ENCODE results near the gene CD46. TPM values are rescaled to one million over a fixed set of nuclear protein-coding genes. Genes with fewer than 3 reads are reported as not detected.
"Not testable (repeated sequence)": the region's sequence is repeated elsewhere in the genome, so short reads cannot be mapped to it uniquely, and the experiment has no call there.

CD46 gene
- total RNA-seq, 2 donors from 2014 or later, result 148 to 282 TPM

DNA sequence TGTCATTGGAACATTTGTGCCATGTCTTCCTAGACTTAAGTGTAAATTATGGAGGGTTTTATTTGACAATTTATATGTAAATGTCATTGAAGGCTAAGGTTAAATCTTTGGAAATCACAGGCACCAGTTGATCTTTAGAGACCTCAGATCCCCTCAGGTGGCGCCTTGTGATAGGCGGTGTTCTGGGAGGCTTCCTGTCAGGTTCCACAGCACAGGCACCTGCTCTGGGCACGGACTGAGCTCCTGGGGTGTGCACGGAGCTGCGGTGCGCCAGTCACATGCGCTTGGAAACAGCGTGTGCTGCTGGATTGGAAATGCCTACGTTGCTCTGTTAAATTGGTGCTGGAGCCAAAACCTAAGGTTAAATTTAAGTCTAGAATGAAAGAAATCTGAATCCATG lies 12.1 kb downstream of the CD46 start:
- Histone ChIP-seq H3K27ac (no peak overlapping the region), H3K27me3 (no peaks in the 10 kb centered on the region), H3K4me1 (no peaks in the 10 kb centered on the region), H3K36me3 (peaks cover 10% of the 10 kb centered on the region), H3K9ac (ENCODE audit: low read depth in 2 of 2, low read length in 2 of 2) (no peak overlapping the region), H3K4me3 (no peak overlapping the region), H3K9me3 (no peaks in the 10 kb centered on the region)
- no peak for DNase-seq
- intact Hi-C loops (cut with DNase I), result no loop called here
- TF ChIP-seq, protein P1, sequence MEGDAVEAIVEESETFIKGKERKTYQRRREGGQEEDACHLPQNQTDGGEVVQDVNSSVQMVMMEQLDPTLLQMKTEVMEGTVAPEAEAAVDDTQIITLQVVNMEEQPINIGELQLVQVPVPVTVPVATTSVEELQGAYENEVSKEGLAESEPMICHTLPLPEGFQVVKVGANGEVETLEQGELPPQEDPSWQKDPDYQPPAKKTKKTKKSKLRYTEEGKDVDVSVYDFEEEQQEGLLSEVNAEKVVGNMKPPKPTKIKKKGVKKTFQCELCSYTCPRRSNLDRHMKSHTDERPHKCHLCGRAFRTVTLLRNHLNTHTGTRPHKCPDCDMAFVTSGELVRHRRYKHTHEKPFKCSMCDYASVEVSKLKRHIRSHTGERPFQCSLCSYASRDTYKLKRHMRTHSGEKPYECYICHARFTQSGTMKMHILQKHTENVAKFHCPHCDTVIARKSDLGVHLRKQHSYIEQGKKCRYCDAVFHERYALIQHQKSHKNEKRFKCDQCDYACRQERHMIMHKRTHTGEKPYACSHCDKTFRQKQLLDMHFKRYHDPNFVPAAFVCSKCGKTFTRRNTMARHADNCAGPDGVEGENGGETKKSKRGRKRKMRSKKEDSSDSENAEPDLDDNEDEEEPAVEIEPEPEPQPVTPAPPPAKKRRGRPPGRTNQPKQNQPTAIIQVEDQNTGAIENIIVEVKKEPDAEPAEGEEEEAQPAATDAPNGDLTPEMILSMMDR (IDR thresholded peaks at IDR 0.05), result no peak

DNA sequence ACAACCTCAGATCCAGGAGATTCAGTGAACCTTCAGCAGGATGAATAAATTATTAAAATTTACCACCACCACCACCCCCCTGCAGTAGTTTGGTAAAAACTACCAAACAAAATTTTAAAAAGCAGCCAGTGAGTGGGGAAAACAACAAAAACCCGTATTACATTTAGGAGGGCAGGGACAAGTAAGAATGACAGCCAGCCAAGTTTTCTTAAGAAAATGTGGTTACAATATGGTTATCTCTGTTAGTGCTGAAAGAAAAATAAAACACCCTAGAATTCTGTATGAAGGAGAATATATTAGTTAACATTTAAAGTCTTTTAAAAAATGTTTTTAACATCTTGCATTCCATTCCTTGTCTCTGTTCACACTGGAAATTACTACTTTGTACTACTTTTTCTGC lies 14.7 kb downstream of the CD46 start:
- no peak overlapping the region for H3K27ac ChIP-seq
- TF ChIP-seq, protein P1 (IDR thresholded peaks at IDR 0.05), result no peak
- H3K4me1 ChIP-seq, result no peaks in the 10 kb centered on the region
- H3K4me3 ChIP-seq, result no peak overlapping the region
- H3K9ac ChIP-seq (ENCODE audit: low read depth in 2 of 2, low read length in 2 of 2), result no peak overlapping the region
- intact Hi-C loops (cut with DNase I), result no loop called here
- H3K36me3 ChIP-seq, result peaks cover 10% of the 10 kb centered on the region
- no peak for DNase-seq
- H3K9me3 ChIP-seq, result no peaks in the 10 kb centered on the region
- no peaks in the 10 kb centered on the region for H3K27me3 ChIP-seq

DNA sequence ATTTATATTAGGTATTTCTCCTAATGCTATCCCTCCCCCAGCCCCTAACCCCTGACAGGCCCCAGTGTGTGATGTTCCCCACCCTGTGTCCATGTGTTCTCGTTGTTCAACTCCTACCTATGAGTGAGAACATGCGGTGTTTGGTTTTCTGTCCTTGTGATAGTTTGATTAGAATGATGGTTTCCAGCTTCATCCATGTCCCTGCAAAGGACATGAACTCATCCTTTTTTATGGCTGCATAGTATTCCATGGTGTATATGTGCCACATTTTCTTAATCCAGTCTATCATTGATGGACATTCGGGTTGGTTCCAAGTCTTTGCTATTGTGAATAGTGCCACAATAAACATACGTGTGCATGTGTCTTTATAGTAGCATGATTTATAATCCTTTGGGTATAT lies 18.7 kb downstream of the CD46 start:
- H3K9ac ChIP-seq (ENCODE audit: low read depth in 2 of 2, low read length in 2 of 2); H3K27ac ChIP-seq; H3K4me1 ChIP-seq; H3K27me3 ChIP-seq; DNase-seq; intact Hi-C loops (cut with DNase I); H3K4me3 ChIP-seq; H3K9me3 ChIP-seq; H3K36me3 ChIP-seq: not testable (repeated sequence)

DNA sequence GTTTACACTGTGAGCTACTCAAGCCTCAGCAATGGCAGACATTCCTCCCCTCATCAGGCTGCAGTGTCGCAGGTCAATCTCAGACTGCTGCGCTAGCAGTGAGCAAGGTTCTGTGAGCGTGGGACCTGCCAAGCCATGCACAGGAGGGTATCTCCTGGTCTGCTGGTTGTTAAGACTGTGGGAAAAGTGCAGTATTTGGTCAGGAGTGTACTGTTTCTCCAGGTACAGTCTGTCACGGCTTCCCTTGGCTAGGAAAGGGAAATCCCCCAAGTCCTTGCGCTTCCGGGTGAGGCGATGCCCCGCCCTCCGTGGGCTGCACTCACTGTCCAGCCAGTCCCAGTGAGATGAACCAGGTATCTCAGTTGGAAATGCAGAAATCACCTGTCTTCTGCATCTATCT lies 24.2 kb downstream of the CD46 start:
- H3K9me3 ChIP-seq; DNase-seq; H3K27me3 ChIP-seq; H3K27ac ChIP-seq; H3K4me1 ChIP-seq; H3K36me3 ChIP-seq; H3K4me3 ChIP-seq; H3K9ac ChIP-seq (ENCODE audit: low read depth in 2 of 2, low read length in 2 of 2); intact Hi-C loops (cut with DNase I): not testable (repeated sequence)

DNA sequence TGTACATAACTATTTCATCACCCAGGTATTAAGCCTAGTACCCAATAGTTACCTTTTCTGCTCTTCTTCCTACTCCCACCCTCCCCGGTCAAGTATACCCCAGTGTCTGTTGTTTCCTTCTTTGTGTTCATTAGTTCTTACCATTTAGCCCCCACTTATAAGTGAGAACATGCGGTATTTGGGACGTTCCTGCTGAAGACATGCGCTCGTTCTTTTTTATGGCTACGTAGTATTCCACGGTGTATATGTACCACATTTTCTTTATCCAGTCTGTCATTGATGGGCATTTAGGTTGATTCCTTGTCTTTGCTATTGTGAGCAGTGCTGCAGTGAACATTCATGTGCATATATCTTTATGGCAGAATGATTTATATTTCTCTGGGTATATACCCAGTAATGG lies 25.6 kb downstream of the CD46 start:
- H3K4me3 ChIP-seq; DNase-seq; H3K36me3 ChIP-seq; H3K4me1 ChIP-seq; H3K27me3 ChIP-seq; intact Hi-C loops (cut with DNase I); H3K27ac ChIP-seq; H3K9me3 ChIP-seq; H3K9ac ChIP-seq (ENCODE audit: low read depth in 2 of 2, low read length in 2 of 2): not testable (repeated sequence)

DNA sequence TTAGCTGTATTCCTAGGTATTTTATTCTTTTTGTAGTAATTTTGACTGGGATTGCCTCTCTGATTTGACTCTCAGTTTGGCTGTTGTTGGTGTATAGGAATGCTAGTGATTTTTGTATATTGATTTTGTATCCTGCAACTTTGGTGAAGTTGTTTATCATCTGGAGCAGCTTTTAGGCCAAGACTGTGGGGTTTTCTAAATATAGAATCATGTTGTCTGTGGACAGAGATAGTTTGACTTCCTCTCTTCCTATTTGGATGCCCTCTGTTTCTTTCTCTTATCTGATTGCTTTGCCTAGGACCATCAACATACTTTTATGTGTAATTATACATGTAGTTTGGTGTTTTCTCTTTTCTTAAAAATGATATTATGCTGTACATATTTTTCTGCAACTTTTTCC lies 27.2 kb downstream of the CD46 start:
- TF ChIP-seq, protein P1 (IDR thresholded peaks at IDR 0.05), result no peak
- intact Hi-C loops (cut with DNase I), result no loop called here
- H3K36me3 ChIP-seq, result no peaks in the 10 kb centered on the region

DNA sequence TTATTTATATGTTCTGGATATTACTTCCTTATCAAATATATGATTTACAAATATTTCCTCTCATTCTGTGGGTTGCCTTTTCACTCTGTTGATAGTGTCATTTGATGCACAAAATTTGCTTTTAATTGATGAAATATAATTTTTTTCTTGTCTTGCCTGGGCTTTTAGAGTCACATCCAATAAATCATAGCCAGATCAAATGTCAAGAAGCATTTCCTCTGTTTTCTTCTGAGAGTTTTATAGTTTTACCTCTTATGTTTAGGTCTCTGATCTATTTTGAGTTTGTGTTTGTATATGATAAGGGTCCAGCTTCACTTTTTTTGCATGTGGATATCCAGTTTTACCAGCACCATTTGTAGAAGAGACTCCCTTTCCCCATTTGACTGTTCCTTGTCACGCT lies 29.5 kb downstream of the CD46 start:
- intact Hi-C loops (cut with DNase I), result no loop called here
- Histone ChIP-seq H3K36me3 (no peaks in the 10 kb centered on the region), H3K27me3 (no peaks in the 10 kb centered on the region), H3K4me3 (no peak overlapping the region), H3K27ac (no peak overlapping the region), H3K4me1 (no peaks in the 10 kb centered on the region), H3K9ac (ENCODE audit: low read depth in 2 of 2, low read length in 2 of 2) (no peak overlapping the region), H3K9me3 (no peaks in the 10 kb centered on the region)
- TF ChIP-seq, protein P1 (IDR thresholded peaks at IDR 0.05), result no peak
- no peak for DNase-seq

More for the DNA sequence above, 27.2 kb downstream of the CD46 start:
- no peak for DNase-seq
- Histone ChIP-seq H3K9ac (ENCODE audit: low read depth in 2 of 2, low read length in 2 of 2) (no peak overlapping the region), H3K27ac (no peak overlapping the region), H3K27me3 (no peaks in the 10 kb centered on the region), H3K4me1 (no peaks in the 10 kb centered on the region), H3K4me3 (no peak overlapping the region), H3K9me3 (no peaks in the 10 kb centered on the region)

Data from colonic mucosa (tissue), 4 donors.